BJ (cell line): ENCODE data around the gene C19orf73. TPM values are rescaled to one million over a fixed set of nuclear protein-coding genes. Genes with fewer than 3 reads are reported as not detected.
A peak's percentile ranks its signal among the peaks of the same experiment; 100 is the strongest.

Source experiments
- CTCF ChIA-PET: fragments of 350-600 bp; formaldehyde crosslinking; extraction: SDS; loops from one replicate; lab custom pipeline; 2021; ENCODE audit warnings: antibody characterized with exemption, inconsistent platforms; lab: Yijun Ruan, JAX
- POLR2A ChIA-PET: fragments of 300-600 bp; sonication (Branson Sonifier 250); formaldehyde crosslinking; extraction: SDS; loops from one replicate; lab custom pipeline; 2021; ENCODE audit warnings: antibody characterized with exemption; lab: Charles Lee
- DNase-seq: peaks from one replicate; pipeline ENCODE4 v3.0.0-alpha.2; 2011; ENCODE audit warnings: low read depth
- H3K27me3 ChIP-seq: 2 replicates; pipeline ENCODE4 v1.6.0; 2011; ENCODE audit warnings: low read length; ENCODE audit not compliant: control insufficient read depth, insufficient read depth
- H3K36me3 ChIP-seq: 2 replicates; pipeline ENCODE4 v1.5.1; 2011; ENCODE audit warnings: low read length; ENCODE audit not compliant: control insufficient read depth, insufficient read depth
- H3K4me3 ChIP-seq: 2 replicates; pipeline ENCODE4 v1.5.1; 2011; ENCODE audit warnings: low read depth, mild to moderate bottlenecking, control low read depth, low read length
- polyA plus RNA-seq: library from polyadenylated mRNA; depleted of rRNA; stranded (reverse); fragments of >200 nt; gene quantifications from 2 replicates; pipeline ENCODE4 v1.2.3, GENCODE V29; 2011
- TF ChIP-seq, protein P1 (sequence below): IDR thresholded peaks from 2 replicates; pipeline ENCODE4 v1.5.1; 2011; ENCODE audit warnings: low read depth, mild to moderate bottlenecking, control low read depth, inconsistent platforms, low read length, moderate library complexity; ENCODE audit not compliant: insufficient read depth

C19orf73 gene
- polyA plus RNA-seq, 1 experiment = 0.94 TPM

DNA sequence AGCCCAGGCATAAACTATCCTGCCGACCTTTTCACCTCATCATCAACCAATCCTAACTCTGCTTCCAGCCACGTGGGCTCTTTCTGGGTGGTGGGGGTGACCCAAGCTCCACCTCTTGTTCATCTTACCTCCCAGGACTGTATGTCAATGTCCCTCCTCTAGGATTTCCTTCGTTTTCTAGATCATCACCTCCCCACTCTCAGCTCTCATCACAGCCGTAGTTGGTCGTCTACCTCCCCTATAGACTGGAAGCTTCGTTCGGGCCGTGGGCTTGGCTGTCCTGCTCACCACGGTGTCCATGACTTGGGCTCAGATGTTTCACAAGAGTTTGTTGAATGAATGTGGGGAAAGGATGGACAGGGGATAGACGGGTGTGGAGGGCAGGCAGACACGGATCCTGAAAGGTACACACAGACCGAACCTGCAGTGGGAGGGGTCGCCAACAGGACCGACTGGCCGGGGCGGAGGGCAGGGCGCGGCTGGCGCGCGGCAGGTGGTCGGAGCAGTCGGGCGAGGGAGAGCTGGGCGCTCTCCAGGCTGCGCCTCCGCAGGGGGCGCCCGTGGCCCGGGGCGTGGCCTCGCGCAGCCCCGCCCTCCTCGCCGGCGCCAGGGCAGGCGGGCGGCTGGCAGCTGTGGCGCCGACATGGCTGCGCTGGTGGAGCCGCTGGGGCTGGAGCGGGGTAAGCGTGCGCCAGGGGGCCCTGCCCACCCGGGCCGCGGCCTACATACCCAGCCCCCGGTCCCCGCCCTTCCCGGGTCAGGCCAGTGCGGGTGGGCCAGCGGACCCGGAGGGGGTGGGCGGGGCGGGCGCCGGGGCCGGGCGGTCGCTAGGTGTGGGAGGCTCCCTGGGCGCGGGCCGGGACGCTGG, 4.9 kb downstream of the C19orf73 start, which contains the start of gene LIN7B:
LIN7B (plus strand) TSS at position 609 of the 868 bp plus-strand sequence; CDS start at position 644, 35 bp downstream.
- DNase-seq = no peak
- Histone ChIP-seq H3K27me3 (no peaks in the 10 kb centered on the region), H3K4me3 (peak within 1 kb of the TSS; percentile 90), H3K36me3 (0 out of 2 replicates have a peak, but pooled peaks cover 2% of the 10 kb centered on the region)
- ChIA-PET CTCF (interaction anchor here (0.6 to 2.7 kb wide), 16 partner anchors 8 to 94 kb away, joined by 3 to 21 read pairs (median 4); partner anchors contain the start of gene HRC), POLR2A (interaction anchor here (0.6 kb wide), 1 partner anchor 16 kb away, joined by 4 read pairs; no protein-coding TSS in a partner anchor)
- TF ChIP-seq, protein P1, sequence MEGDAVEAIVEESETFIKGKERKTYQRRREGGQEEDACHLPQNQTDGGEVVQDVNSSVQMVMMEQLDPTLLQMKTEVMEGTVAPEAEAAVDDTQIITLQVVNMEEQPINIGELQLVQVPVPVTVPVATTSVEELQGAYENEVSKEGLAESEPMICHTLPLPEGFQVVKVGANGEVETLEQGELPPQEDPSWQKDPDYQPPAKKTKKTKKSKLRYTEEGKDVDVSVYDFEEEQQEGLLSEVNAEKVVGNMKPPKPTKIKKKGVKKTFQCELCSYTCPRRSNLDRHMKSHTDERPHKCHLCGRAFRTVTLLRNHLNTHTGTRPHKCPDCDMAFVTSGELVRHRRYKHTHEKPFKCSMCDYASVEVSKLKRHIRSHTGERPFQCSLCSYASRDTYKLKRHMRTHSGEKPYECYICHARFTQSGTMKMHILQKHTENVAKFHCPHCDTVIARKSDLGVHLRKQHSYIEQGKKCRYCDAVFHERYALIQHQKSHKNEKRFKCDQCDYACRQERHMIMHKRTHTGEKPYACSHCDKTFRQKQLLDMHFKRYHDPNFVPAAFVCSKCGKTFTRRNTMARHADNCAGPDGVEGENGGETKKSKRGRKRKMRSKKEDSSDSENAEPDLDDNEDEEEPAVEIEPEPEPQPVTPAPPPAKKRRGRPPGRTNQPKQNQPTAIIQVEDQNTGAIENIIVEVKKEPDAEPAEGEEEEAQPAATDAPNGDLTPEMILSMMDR = peak; percentile 19; the same call in 1 of the 2 replicates

- ChIA-PET POLR2A (no interaction called here), CTCF (interaction anchor here (1.3 to 4.9 kb wide), 4 partner anchors 13 to 97 kb away, joined by 3 to 34 read pairs (median 3); no protein-coding TSS in a partner anchor)
- no peak for DNase-seq
- Histone ChIP-seq H3K4me3 (no peak overlapping the region), H3K27me3 (no peaks in the 10 kb centered on the region), H3K36me3 (peaks cover 17% of the 10 kb centered on the region)
- TF ChIP-seq, protein P1 = no peak
These were observed 7.5 kb downstream of the C19orf73 start for GRCh38 chr19:49111218-49111998.

DNA sequence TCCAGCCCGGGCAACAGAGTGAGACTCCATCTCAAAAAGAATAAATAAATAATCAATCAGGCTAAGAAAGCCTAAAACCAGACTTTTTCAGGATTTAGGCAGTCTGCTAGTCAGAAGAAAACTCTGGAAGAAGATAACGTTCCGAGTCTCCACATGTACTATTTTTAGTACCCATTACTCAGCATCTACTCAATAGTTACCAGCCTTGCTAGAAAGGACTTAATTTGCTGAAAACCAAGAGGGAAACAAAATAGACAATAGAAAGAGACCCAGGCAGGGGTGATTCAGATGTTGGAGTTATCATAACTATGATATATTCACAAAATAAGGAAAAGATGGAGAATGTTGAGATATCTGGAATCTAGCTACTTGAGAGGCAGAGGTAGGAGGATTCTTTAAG, 8.4 kb downstream of the C19orf73 start:
- ChIA-PET CTCF (interaction anchor here (1.1 to 4.9 kb wide), 6 partner anchors 12 to 98 kb away, joined by 3 to 34 read pairs (median 3); no protein-coding TSS in a partner anchor), POLR2A (interaction anchor here (0.7 kb wide), 1 partner anchor 168 kb away, joined by 4 read pairs; no protein-coding TSS in a partner anchor)
- Histone ChIP-seq H3K4me3 (no peak overlapping the region), H3K36me3 (peaks cover 21% of the 10 kb centered on the region), H3K27me3 (no peaks in the 10 kb centered on the region)
- no peak for DNase-seq
- TF ChIP-seq, protein P1 = no peak

DNA sequence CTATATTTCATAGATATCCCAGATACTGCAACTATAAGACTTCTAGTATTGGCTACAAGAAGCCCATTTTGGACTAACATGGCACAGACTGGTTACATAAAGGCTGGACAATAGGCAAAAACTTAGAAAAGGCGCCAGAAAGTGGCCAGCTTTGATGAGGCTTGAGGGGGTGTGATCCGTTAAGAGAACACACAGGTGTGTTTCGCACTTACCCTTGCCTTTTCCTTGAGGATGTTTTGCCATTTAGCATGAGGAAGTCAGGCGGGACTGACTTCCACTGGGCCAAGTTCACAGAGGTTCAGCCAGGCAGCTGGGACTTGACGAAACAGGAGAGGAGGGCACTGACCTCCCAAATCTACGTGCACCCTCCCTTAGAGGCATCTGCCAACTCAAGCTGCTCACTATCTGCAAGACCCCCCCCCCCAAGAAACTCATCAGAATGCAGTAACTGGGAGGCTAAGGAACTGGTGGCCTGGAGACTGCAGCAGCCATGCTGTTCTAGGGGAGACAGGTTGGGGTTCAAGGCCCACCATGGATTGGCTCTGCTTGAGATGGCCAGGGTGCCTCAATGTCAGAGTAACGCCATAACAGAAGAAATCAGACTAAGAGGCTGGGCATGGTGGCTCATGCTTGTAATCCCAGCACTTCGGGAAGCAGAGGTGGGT, 9.2 kb downstream of the C19orf73 start:
- Histone ChIP-seq H3K27me3 (no peaks in the 10 kb centered on the region), H3K36me3 (peaks cover 25% of the 10 kb centered on the region), H3K4me3 (no peak overlapping the region)
- ChIA-PET CTCF (interaction anchor here (0.7 to 4.9 kb wide), 4 partner anchors 11 to 89 kb away, joined by 3 to 34 read pairs (median 5); no protein-coding TSS in a partner anchor), POLR2A (no interaction called here)
- TF ChIP-seq, protein P1 = no peak
- DNase-seq = no peak
